ENCODE results near the gene ERVMER34-1. TPM values are rescaled to one million over a fixed set of nuclear protein-coding genes. Genes with fewer than 3 reads are reported as not detected.

ERVMER34-1 gene
- total and polyA plus RNA-seq, 2 donors (not counting 3 experiments of a cell fraction or from before 2014, with no cell fraction given): 0.03 TPM; not detected in 1

DNA sequence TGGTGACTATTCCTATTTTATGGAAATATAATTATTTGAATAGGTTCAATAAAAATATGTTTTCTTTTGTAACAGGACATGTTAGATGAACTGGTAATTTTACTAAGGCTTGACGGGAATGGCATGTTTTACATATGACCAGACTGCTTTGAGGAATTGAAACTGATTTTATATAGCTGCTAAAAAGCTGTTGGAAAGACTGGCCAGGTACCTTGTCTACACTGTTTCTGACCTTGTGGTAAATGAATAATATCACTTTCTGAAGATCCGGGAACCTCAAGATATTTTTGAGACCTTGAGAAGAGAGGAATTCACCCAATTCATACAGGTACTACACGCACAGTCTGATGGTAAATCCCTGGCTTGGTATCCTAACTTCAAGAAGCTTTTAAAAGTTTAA lies 50.0 kb downstream of the ERVMER34-1 start:
- H3K4me1 ChIP-seq (ENCODE audit: control insufficient read depth, extremely low read depth, insufficient read depth, low read length): no peaks in the 10 kb centered on the region
- no peaks in the 10 kb centered on the region for H3K9me3 ChIP-seq (replicated peaks; ENCODE audit: control insufficient read depth, insufficient read depth, low read length)
- TF ChIP-seq, protein P1, sequence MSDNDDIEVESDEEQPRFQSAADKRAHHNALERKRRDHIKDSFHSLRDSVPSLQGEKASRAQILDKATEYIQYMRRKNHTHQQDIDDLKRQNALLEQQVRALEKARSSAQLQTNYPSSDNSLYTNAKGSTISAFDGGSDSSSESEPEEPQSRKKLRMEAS (IDR thresholded peaks at IDR 0.05; ENCODE audit: insufficient read depth, insufficient read length): no peak
- TF ChIP-seq JUN (IDR thresholded peaks at IDR 0.05; ENCODE audit: borderline replicate concordance, insufficient read depth, insufficient read length, low read depth): no peak
- no peak for TF ChIP-seq EZH2 (IDR thresholded peaks at IDR 0.05; ENCODE audit: borderline replicate concordance, low read depth, low read length, severe bottlenecking)
- TF ChIP-seq FOS (IDR thresholded peaks at IDR 0.05; ENCODE audit: borderline replicate concordance, insufficient read depth, low read length): no peak
- TF ChIP-seq, protein P2, sequence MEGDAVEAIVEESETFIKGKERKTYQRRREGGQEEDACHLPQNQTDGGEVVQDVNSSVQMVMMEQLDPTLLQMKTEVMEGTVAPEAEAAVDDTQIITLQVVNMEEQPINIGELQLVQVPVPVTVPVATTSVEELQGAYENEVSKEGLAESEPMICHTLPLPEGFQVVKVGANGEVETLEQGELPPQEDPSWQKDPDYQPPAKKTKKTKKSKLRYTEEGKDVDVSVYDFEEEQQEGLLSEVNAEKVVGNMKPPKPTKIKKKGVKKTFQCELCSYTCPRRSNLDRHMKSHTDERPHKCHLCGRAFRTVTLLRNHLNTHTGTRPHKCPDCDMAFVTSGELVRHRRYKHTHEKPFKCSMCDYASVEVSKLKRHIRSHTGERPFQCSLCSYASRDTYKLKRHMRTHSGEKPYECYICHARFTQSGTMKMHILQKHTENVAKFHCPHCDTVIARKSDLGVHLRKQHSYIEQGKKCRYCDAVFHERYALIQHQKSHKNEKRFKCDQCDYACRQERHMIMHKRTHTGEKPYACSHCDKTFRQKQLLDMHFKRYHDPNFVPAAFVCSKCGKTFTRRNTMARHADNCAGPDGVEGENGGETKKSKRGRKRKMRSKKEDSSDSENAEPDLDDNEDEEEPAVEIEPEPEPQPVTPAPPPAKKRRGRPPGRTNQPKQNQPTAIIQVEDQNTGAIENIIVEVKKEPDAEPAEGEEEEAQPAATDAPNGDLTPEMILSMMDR (IDR thresholded peaks at IDR 0.05; ENCODE audit: extremely low read depth in 1 of 2, insufficient read depth in 1 of 2, low read depth in 1 of 2, low read length in 2 of 2): no peak
- TF ChIP-seq GATA2 (IDR thresholded peaks at IDR 0.05; ENCODE audit: insufficient read depth, insufficient read length, low read depth, low read length): no peak
- TF ChIP-seq POLR2AphosphoS5 (IDR thresholded peaks at IDR 0.05; ENCODE audit: insufficient read depth, low read depth, low read length): no peak
- TF ChIP-seq POLR2A (IDR thresholded peaks at IDR 0.05; ENCODE audit: low read depth, low read length): no peak
- TF ChIP-seq MYC (IDR thresholded peaks at IDR 0.05; ENCODE audit: low read depth, low read length): no peak
- ChIA-PET POLR2A (no interaction called here), CTCF (interaction anchor here (0.6 kb wide), 1 partner anchor 10 kb away, joined by 3 read pairs; no protein-coding TSS in a partner anchor)
- H3K79me2 ChIP-seq (ENCODE audit: control insufficient read depth, insufficient read depth, low read length): no peaks in the 10 kb centered on the region
- DNase-seq (ENCODE audit: low read depth, low spot score) (no peak), FAIRE-seq (no peak)
- intact Hi-C loops (cut with micrococcal nuclease): no loop called here
- H3K27ac ChIP-seq (ENCODE audit: insufficient read depth, low read depth, low read length): no peak overlapping the region
- no peak overlapping the region for H3K4me2 ChIP-seq (ENCODE audit: insufficient read depth, low read length)
- dilution Hi-C loops (cut with MboI; ENCODE audit: extremely low pct_ligation_motif_present, low sequenced_read_pairs): no loop called here
- no peak overlapping the region for H3K9ac ChIP-seq (replicated peaks; ENCODE audit: extremely low read depth, insufficient read depth, low read length)
- no TSS peak for BruUV-seq (replicated peaks)
- H4K20me1 ChIP-seq (replicated peaks; ENCODE audit: control insufficient read depth, extremely low read depth, insufficient read depth, low read length): no peaks in the 10 kb centered on the region
- no peak overlapping the region for H2AFZ ChIP-seq (ENCODE audit: low read depth, low read length)
- peaks cover 0 to 5% of the 10 kb centered on the region in 2 experiments for H3K27me3 ChIP-seq (ENCODE audit: control insufficient read depth in 2 of 2, insufficient read depth in 2 of 2, low read length in 2 of 2)
- H3K36me3 ChIP-seq (ENCODE audit: control insufficient read depth in 2 of 2, extremely low read depth in 1 of 2, insufficient read depth in 2 of 2, low read length in 2 of 2): no peaks in the 10 kb centered on the region
- no peaks in the 10 kb centered on the region for H3K9me1 ChIP-seq (replicated peaks; ENCODE audit: control insufficient read depth, extremely low read depth, insufficient read depth, low read length)
- no peak overlapping the region for H3K4me3 ChIP-seq (replicated peaks in 1 of 3; ENCODE audit: insufficient read depth in 1 of 3, low read depth in 1 of 3, low read length in 3 of 3)

Measured in endothelial cell of umbilical vein (primary cell).